Measurements from ENCODE around the gene NFE2L1. TPM values are rescaled to one million over a fixed set of nuclear protein-coding genes. Genes with fewer than 3 reads are reported as not detected.
A peak's percentile ranks its signal among the peaks of the same experiment; 100 is the strongest.
"Not testable (repeated sequence)": the region's sequence is repeated elsewhere in the genome, so short reads cannot be mapped to it uniquely, and the experiment has no call there.

NFE2L1 gene
- total and polyA plus RNA-seq, 2 of the 8 experiments (the other 6 are each of a cell fraction or from before 2014, with no cell fraction given) = 140 to 143 TPM

- not testable (repeated sequence) for H3K18ac ChIP-seq (ENCODE audit: extremely low read depth, low read length); H3K4me2 ChIP-seq (ENCODE audit: insufficient read depth in 1 of 2, low read depth in 2 of 2, low read length in 2 of 2); FAIRE-seq; H3K9me3 ChIP-seq (ENCODE audit: insufficient read depth in 2 of 2, low read depth in 1 of 2, low read length in 1 of 2); H3K14ac ChIP-seq (ENCODE audit: insufficient read length); H3K79me2 ChIP-seq (ENCODE audit: control insufficient read depth in 1 of 2, insufficient read depth in 2 of 2, low read length in 2 of 2); H4K91ac ChIP-seq (replicated peaks; ENCODE audit: insufficient read length, low read length); H3K23me2 ChIP-seq (ENCODE audit: low read depth, low read length); H2BK5ac ChIP-seq (ENCODE audit: low read depth, low read length); H2BK120ac ChIP-seq (replicated peaks; ENCODE audit: low read depth, low read length); H3K4me1 ChIP-seq (replicated peaks in 1 of 4; ENCODE audit: control insufficient read depth in 3 of 4, insufficient read depth in 4 of 4, low read length in 3 of 4); H4K5ac ChIP-seq (ENCODE audit: insufficient read length, low read depth, low read length); H3K4ac ChIP-seq (replicated peaks; ENCODE audit: insufficient read length, low read depth, low read length); H2BK20ac ChIP-seq (ENCODE audit: low read length); H3K27ac ChIP-seq (ENCODE audit: low read depth, low read length); H3K23ac ChIP-seq (ENCODE audit: insufficient read length); H2BK12ac ChIP-seq (ENCODE audit: low read depth, low read length); DNase-seq (ENCODE audit: low read depth in 1 of 2, low spot score in 2 of 2); H3K56ac ChIP-seq (replicated peaks; ENCODE audit: insufficient read length, low read depth, low read length); H2AFZ ChIP-seq (ENCODE audit: low read length); H3K79me1 ChIP-seq (ENCODE audit: low read depth, low read length); H4K20me1 ChIP-seq (replicated peaks in 1 of 2; ENCODE audit: control insufficient read depth in 1 of 2, insufficient read depth in 2 of 2, low read length in 2 of 2); H2BK15ac ChIP-seq (ENCODE audit: low read length); H3K4me3 ChIP-seq (ENCODE audit: extremely low read depth in 1 of 4, insufficient read depth in 2 of 4, low read depth in 3 of 4, low read length in 4 of 4); H2AK5ac ChIP-seq (ENCODE audit: low read depth, low read length); H3K36me3 ChIP-seq (ENCODE audit: control insufficient read depth in 2 of 4, insufficient read depth in 4 of 4, low read length in 3 of 4); H3K9ac ChIP-seq (replicated peaks in 1 of 4; ENCODE audit: extremely low read depth in 1 of 4, low read depth in 3 of 4, low read length in 3 of 4); H4K8ac ChIP-seq (ENCODE audit: extremely low read depth, insufficient read depth, low read length)
- peaks cover 6 to 27% (median 20%) of the 10 kb centered on the region in 4 experiments for H3K27me3 ChIP-seq (replicated peaks in 1 of 4; ENCODE audit: control insufficient read depth in 3 of 4, extremely low read depth in 1 of 4, insufficient read depth in 3 of 4, low read length in 3 of 4)
- 88% methylated on average over 12 of the region's 12 CpGs; no CpG with 5 or more reads in 1 of the 2 experiments for WGBS, 2 experiments (ENCODE audit: extremely low coverage in 1 of 2, insufficient coverage in 1 of 2, insufficient read length in 1 of 2, insufficient replicate concordance in 2 of 2, low coverage in 1 of 2, low lambda C conversion rate in 2 of 2, missing lambda C conversion rate in 1 of 2)
- ChIA-PET CTCF (ENCODE audit: partially characterized antibody) (interaction anchor here (0.6 to 6.5 kb wide), 14 partner anchors 7 to 365 kb away, joined by 3 to 56 read pairs (median 7); partner anchors contain the start of genes CDK5RAP3 and NFE2L1), POLR2A (ENCODE audit: partially characterized antibody) (interaction anchor here (0.6 to 28.1 kb wide), 4 partner anchors 9 to 96 kb away, joined by 3 to 1227 read pairs (median 6); partner anchors contain the start of gene NFE2L1)
- TF ChIP-seq CTCF (IDR thresholded peaks at IDR 0.05; ENCODE audit: control extremely low read depth in 1 of 3, insufficient read depth in 1 of 3, low read depth in 1 of 3, low read length in 3 of 3) (0 out of 4 replicates have a peak, but pooled peaks of 1 of the 3 experiments have one; percentile 9), RAD21 (IDR thresholded peaks at IDR 0.05 in 1 of 2, conservative IDR thresholded peaks at IDR 0.05 in 1 of 2; ENCODE audit: low read depth in 2 of 2, low read length in 2 of 2) (peak; percentile 12 to 23; a peak in 1 of 4 replicates)
These were observed 13.4 kb upstream of the NFE2L1 start for GRCh38 chr17:48034734-48035133.

All from H1 (cell line).